GM12878 (cell line): ENCODE data around the gene SOAT2. TPM values are rescaled to one million over a fixed set of nuclear protein-coding genes. Genes with fewer than 3 reads are reported as not detected.

ENCODE experiments used
- ATF2 ChIP-seq: IDR thresholded peaks from 2 replicates; pipeline ENCODE4 v1.6.1; 2012; ENCODE audit warnings: low read length, inconsistent platforms
- BHLHE40 ChIP-seq, 2 experiments: fragments of 450-650 bp in 1 of 2; IDR thresholded peaks; 2 replicates each; pipeline ENCODE4 v1.6.1; 2011 to 2017; ENCODE audit warnings: low read depth in 2 of 2, borderline replicate concordance in 1 of 2, improper control_type of control experiment in 1 of 2, low read length in 1 of 2, mild to moderate bottlenecking in 1 of 2
- CBFB ChIP-seq: IDR thresholded peaks from 2 replicates; pipeline ENCODE4 v1.6.1; 2016; ENCODE audit warnings: antibody characterized with exemption, low read depth
- IKZF2 ChIP-seq, 2 experiments: fragments of 450-650 bp; IDR thresholded peaks; 2 replicates each; pipeline ENCODE4 v1.6.1; 2017; ENCODE audit warnings: mild to moderate bottlenecking in 2 of 2, moderate library complexity in 2 of 2
- IRF3 ChIP-seq: fragments of 450-650 bp; IDR thresholded peaks from 2 replicates; pipeline ENCODE4 v1.6.1; 2014; ENCODE audit warnings: mild to moderate bottlenecking
- MTA3 ChIP-seq: IDR thresholded peaks from 2 replicates; pipeline ENCODE4 v1.6.1; 2012; ENCODE audit warnings: low read length, inconsistent platforms, borderline replicate concordance
- NFYA ChIP-seq: IDR thresholded peaks from 2 replicates; pipeline ENCODE4 v1.6.1; 2011; ENCODE audit warnings: low read depth, mild to moderate bottlenecking, low read length, improper control_type of control experiment, borderline replicate concordance
- NR2C1 ChIP-seq: fragments of 450-650 bp; IDR thresholded peaks from 2 replicates; pipeline ENCODE4 v1.6.1; 2017; ENCODE audit warnings: antibody characterized with exemption, mild to moderate bottlenecking, moderate library complexity
- POLR2A ChIP-seq: IDR thresholded peaks from 2 replicates; pipeline ENCODE4 v1.6.1; 2011; ENCODE audit warnings: low read depth, mild to moderate bottlenecking, low read length
- RUNX3 ChIP-seq: IDR thresholded peaks from 2 replicates; pipeline ENCODE4 v1.6.1; 2012; ENCODE audit warnings: low read length, inconsistent platforms
- SMARCA5 ChIP-seq: fragments of 450-650 bp; IDR thresholded peaks from 2 replicates; pipeline ENCODE4 v1.6.1; 2017; ENCODE audit warnings: mild to moderate bottlenecking
- ZBTB11 ChIP-seq: fragments of 450-650 bp; formaldehyde crosslinking; IDR thresholded peaks from 2 replicates; pipeline ENCODE4 v1.5.0; 2022; ENCODE audit warnings: mild to moderate bottlenecking, missing genetic modification characterization
- polyA plus RNA-seq, 11 experiments: library from polyadenylated mRNA; depleted of rRNA in 4 of 11; unstranded in 6 of 11; stranded (reverse) in 5 of 11; fragments of >200 nt; fragmentation: Nextera tagmentation in 4 of 11; fragmentation: Illumina TruSeq in 1 of 11; extraction: Ambion mirVana in 4 of 11; extraction: Trizol in 1 of 11; gene quantifications; 1 replicate in 1 of 11; 2 replicates in 10 of 11; pipeline versions ENCODE4 v1.2.1 to v1.2.3, GENCODE V29; 2011 to 2016; ENCODE audit warnings: inconsistent platforms in 2 of 11, missing spikeins in 2 of 11, low read depth in 1 of 11
- total RNA-seq, 4 experiments: library from RNA; depleted of rRNA in 3 of 4; stranded (reverse); fragments of >200 nt in 3 of 4; fragmentation: Illumina TruSeq in 1 of 4; extraction: Trizol in 1 of 4; gene quantifications; 2 replicates each; pipeline versions ENCODE4 v1.2.1 to v1.2.3, GENCODE V29; 2013 to 2021
- TF ChIP-seq, protein P1 (sequence below): IDR thresholded peaks from 2 replicates; pipeline ENCODE4 v1.6.1; 2012; ENCODE audit warnings: improper control_type of control experiment, low read depth, low read length; ENCODE audit not compliant: insufficient replicate concordance
- TF ChIP-seq, protein P2 (sequence below): fragments of 450-650 bp; IDR thresholded peaks from 2 replicates; pipeline ENCODE4 v1.6.1; 2017; ENCODE audit warnings: antibody characterized with exemption, mild to moderate bottlenecking, moderate library complexity

SOAT2 gene
- total and polyA plus RNA-seq, 10 of the 15 experiments (the other 5 are each of a cell fraction or from before 2014, with no cell fraction given): 0.08 to 1.7 (median 0.69) TPM

DNA sequence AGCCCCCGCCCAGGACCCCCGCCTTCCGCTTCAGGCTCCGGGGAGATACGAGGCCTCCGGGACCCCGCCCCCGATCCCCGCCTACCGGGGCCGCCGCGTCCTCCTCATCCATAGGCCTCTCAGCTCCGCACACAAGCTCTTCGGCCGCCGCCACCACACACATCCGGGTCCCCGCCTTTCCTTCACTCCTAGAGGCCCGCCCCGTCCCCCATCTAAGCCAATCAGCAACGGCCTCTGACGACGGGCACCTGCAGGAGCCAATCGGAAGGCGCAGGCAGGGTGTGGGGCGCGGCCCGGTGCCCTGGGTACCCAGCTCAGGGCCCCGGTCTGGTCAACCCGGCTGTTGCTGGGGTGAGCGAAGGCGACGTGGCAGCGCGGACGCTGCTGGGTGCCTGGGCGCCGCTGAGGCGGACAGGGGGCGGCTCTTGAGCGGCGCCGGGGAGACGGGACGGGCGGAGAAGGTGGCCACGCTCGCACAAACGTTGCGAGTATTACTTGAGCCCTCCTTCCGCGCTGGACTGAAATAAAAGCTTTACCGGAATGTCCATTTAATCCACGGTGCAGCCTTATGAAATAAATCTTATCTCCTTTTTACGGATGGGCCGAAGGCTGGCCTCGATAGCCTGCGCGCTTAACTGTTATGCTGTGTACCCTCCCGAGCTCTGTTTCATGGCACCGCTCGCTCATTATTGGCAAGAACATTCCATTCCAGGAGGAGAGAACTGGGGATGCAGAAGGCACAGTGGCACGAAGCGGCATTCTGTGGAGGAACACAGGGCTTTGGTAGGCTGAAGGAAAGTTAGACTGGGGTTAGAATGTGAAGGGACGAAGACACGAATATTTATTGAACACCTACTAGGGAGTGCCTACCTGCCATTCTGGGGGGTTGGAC lies 23.8 kb upstream of the SOAT2 start, which contains the start of gene SPRYD3 (continued):
- TF ChIP-seq, protein P1, sequence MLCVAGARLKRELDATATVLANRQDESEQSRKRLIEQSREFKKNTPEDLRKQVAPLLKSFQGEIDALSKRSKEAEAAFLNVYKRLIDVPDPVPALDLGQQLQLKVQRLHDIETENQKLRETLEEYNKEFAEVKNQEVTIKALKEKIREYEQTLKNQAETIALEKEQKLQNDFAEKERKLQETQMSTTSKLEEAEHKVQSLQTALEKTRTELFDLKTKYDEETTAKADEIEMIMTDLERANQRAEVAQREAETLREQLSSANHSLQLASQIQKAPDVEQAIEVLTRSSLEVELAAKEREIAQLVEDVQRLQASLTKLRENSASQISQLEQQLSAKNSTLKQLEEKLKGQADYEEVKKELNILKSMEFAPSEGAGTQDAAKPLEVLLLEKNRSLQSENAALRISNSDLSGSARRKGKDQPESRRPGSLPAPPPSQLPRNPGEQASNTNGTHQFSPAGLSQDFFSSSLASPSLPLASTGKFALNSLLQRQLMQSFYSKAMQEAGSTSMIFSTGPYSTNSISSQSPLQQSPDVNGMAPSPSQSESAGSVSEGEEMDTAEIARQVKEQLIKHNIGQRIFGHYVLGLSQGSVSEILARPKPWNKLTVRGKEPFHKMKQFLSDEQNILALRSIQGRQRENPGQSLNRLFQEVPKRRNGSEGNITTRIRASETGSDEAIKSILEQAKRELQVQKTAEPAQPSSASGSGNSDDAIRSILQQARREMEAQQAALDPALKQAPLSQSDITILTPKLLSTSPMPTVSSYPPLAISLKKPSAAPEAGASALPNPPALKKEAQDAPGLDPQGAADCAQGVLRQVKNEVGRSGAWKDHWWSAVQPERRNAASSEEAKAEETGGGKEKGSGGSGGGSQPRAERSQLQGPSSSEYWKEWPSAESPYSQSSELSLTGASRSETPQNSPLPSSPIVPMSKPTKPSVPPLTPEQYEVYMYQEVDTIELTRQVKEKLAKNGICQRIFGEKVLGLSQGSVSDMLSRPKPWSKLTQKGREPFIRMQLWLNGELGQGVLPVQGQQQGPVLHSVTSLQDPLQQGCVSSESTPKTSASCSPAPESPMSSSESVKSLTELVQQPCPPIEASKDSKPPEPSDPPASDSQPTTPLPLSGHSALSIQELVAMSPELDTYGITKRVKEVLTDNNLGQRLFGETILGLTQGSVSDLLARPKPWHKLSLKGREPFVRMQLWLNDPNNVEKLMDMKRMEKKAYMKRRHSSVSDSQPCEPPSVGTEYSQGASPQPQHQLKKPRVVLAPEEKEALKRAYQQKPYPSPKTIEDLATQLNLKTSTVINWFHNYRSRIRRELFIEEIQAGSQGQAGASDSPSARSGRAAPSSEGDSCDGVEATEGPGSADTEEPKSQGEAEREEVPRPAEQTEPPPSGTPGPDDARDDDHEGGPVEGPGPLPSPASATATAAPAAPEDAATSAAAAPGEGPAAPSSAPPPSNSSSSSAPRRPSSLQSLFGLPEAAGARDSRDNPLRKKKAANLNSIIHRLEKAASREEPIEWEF: no peak
- TF ChIP-seq POLR2A: peak; percentile 95
- TF ChIP-seq MTA3: no peak
- no peak for TF ChIP-seq CBFB
- peak; percentile 97 for TF ChIP-seq IRF3
- TF ChIP-seq IKZF2 (IDR thresholded peaks at IDR 0.05): no peak
- peak; percentile 65; the same call in 1 of the 2 replicates for TF ChIP-seq SMARCA5
- no peak for TF ChIP-seq ZBTB11 (CRISPR knock-in tag)
- TF ChIP-seq, protein P2, sequence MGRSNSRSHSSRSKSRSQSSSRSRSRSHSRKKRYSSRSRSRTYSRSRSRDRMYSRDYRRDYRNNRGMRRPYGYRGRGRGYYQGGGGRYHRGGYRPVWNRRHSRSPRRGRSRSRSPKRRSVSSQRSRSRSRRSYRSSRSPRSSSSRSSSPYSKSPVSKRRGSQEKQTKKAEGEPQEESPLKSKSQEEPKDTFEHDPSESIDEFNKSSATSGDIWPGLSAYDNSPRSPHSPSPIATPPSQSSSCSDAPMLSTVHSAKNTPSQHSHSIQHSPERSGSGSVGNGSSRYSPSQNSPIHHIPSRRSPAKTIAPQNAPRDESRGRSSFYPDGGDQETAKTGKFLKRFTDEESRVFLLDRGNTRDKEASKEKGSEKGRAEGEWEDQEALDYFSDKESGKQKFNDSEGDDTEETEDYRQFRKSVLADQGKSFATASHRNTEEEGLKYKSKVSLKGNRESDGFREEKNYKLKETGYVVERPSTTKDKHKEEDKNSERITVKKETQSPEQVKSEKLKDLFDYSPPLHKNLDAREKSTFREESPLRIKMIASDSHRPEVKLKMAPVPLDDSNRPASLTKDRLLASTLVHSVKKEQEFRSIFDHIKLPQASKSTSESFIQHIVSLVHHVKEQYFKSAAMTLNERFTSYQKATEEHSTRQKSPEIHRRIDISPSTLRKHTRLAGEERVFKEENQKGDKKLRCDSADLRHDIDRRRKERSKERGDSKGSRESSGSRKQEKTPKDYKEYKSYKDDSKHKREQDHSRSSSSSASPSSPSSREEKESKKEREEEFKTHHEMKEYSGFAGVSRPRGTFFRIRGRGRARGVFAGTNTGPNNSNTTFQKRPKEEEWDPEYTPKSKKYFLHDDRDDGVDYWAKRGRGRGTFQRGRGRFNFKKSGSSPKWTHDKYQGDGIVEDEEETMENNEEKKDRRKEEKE: no peak
- peak in 1 of 2 experiments; percentile 53; a peak in 1 of 4 replicates for TF ChIP-seq BHLHE40 (IDR thresholded peaks at IDR 0.05; ENCODE audit: borderline replicate concordance in 1 of 2, low read depth in 2 of 2, low read length in 1 of 2)
- peak; percentile 30 for TF ChIP-seq NFYA
- 0 out of 2 replicates have a peak, but pooled peaks have one; percentile 6 for TF ChIP-seq RUNX3
- TF ChIP-seq ATF2: no peak
- no peak for TF ChIP-seq NR2C1
